H1 (cell line): ENCODE results near the gene ZNF575. TPM values are rescaled to one million over a fixed set of nuclear protein-coding genes. Genes with fewer than 3 reads are reported as not detected.
A peak's percentile ranks its signal among the peaks of the same experiment; 100 is the strongest.

ENCODE experiments used
- CTCF ChIA-PET: fragments of 300-600 bp; sonication (Branson Sonifier 250); formaldehyde crosslinking; loops from one replicate; lab custom pipeline; 2021; ENCODE audit not compliant: partially characterized antibody; lab: Charles Lee
- POLR2A ChIA-PET: fragments of 300-600 bp; sonication (Branson Sonifier 250); formaldehyde crosslinking; loops from one replicate; lab custom pipeline; 2021; ENCODE audit warnings: inconsistent platforms; ENCODE audit not compliant: partially characterized antibody; lab: Charles Lee
- DNase-seq, 2 experiments: peaks; one replicate each; pipeline versions ENCODE4 v3.0.0 to v3.0.0-alpha.2; 2010 to 2022; ENCODE audit warnings: low spot score in 2 of 2, low read depth in 1 of 2, mixed read lengths in 1 of 2
- FAIRE-seq: peaks from 2 replicates; lab custom pipeline; 2011; peaks lifted over from hg19 to GRCh38; lab: Jason Lieb, UNC
- H2AFZ ChIP-seq: 2 replicates; pipeline ENCODE4 v1.8.1; 2012; ENCODE audit warnings: low read length, inconsistent platforms
- H2AK5ac ChIP-seq: 2 replicates; pipeline ENCODE4 v1.6.1; 2013; ENCODE audit warnings: low read depth, low read length
- H2BK120ac ChIP-seq: replicated peaks from 2 replicates; pipeline ENCODE3; 2013; ENCODE audit warnings: low read depth, low read length, inconsistent platforms
- H2BK12ac ChIP-seq: 2 replicates; pipeline ENCODE4 v1.6.1; 2013; ENCODE audit warnings: low read depth, low read length
- H2BK15ac ChIP-seq: 2 replicates; pipeline ENCODE4 v1.6.1; 2013; ENCODE audit warnings: low read length
- H2BK20ac ChIP-seq: 2 replicates; pipeline ENCODE4 v1.6.1; 2013; ENCODE audit warnings: low read length
- H2BK5ac ChIP-seq: 2 replicates; pipeline ENCODE4 v1.6.1; 2013; ENCODE audit warnings: low read depth, low read length
- H3K14ac ChIP-seq: 2 replicates; pipeline ENCODE4 v1.6.1; 2013; ENCODE audit warnings: inconsistent platforms; ENCODE audit not compliant: insufficient read length
- H3K18ac ChIP-seq: 2 replicates; pipeline ENCODE4 v1.6.1; 2013; ENCODE audit warnings: low read length; ENCODE audit errors: extremely low read depth
- H3K23ac ChIP-seq: 2 replicates; pipeline ENCODE4 v1.6.1; 2013; ENCODE audit warnings: inconsistent platforms; ENCODE audit not compliant: insufficient read length
- H3K23me2 ChIP-seq: 2 replicates; pipeline ENCODE4 v1.6.1; 2013; ENCODE audit warnings: low read depth, low read length
- H3K27ac ChIP-seq: 2 replicates; pipeline ENCODE4 v1.6.1; 2011; ENCODE audit warnings: low read depth, low read length, inconsistent platforms
- H3K27me3 ChIP-seq, 4 experiments: replicated peaks in 1 of 4; 1 replicate in 1 of 4; 2 replicates in 3 of 4; pipeline versions ENCODE4 v1.6.1 to v1.8.1; 2011 to 2013; ENCODE audit warnings: low read length in 3 of 4, mild to moderate bottlenecking in 3 of 4, inconsistent platforms in 2 of 4, mixed read lengths in 2 of 4, moderate library complexity in 1 of 4; ENCODE audit not compliant: control insufficient read depth in 3 of 4, insufficient read depth in 3 of 4; ENCODE audit errors: extremely low read depth in 1 of 4
- H3K36me3 ChIP-seq, 4 experiments: 2 replicates each; pipeline versions ENCODE4 v1.6.1 to v1.8.1; 2011 to 2013; ENCODE audit warnings: mild to moderate bottlenecking in 4 of 4, low read length in 3 of 4, moderate library complexity in 2 of 4, control low read depth in 1 of 4, inconsistent platforms in 1 of 4; ENCODE audit not compliant: insufficient read depth in 4 of 4, control insufficient read depth in 2 of 4
- H3K4ac ChIP-seq: replicated peaks from 2 replicates; pipeline ENCODE3; 2013; ENCODE audit warnings: low read length, low read depth, mixed read lengths, inconsistent platforms; ENCODE audit not compliant: insufficient read length
- H3K4me1 ChIP-seq, 4 experiments: replicated peaks in 1 of 4; 1 replicate in 1 of 4; 2 replicates in 3 of 4; pipeline versions ENCODE4 v1.6.1 to v1.8.1; 2011 to 2013; ENCODE audit warnings: low read length in 3 of 4, inconsistent platforms in 2 of 4, mixed read lengths in 1 of 4; ENCODE audit not compliant: insufficient read depth in 4 of 4, control insufficient read depth in 3 of 4
- H3K4me2 ChIP-seq, 2 experiments: 2 replicates each; pipeline versions ENCODE4 v1.6.1 to v1.8.1; 2011 to 2013; ENCODE audit warnings: low read depth in 2 of 2, low read length in 2 of 2, control low read depth in 1 of 2, inconsistent platforms in 1 of 2, mild to moderate bottlenecking in 1 of 2; ENCODE audit not compliant: insufficient read depth in 1 of 2
- H3K4me3 ChIP-seq, 4 experiments: fragments of 200-600, 300-600 bp in 1 of 4; sonication (generic), shearing (Covaris generic), sonication (Bioruptor Twin) in 1 of 4; 2 replicates each; pipeline versions ENCODE4 v1.5.1 to v1.8.1; 2011 to 2016; ENCODE audit warnings: low read length in 4 of 4, low read depth in 3 of 4, control low read depth in 2 of 4, inconsistent platforms in 2 of 4, mild to moderate bottlenecking in 2 of 4, mixed read lengths in 1 of 4, moderate library complexity in 1 of 4; ENCODE audit not compliant: insufficient read depth in 2 of 4; ENCODE audit errors: extremely low read depth in 1 of 4
- H3K56ac ChIP-seq: replicated peaks from 2 replicates; pipeline ENCODE3; 2013; ENCODE audit warnings: low read depth, mild to moderate bottlenecking, mixed read lengths, low read length, inconsistent platforms; ENCODE audit not compliant: insufficient read length
- H3K79me1 ChIP-seq: 2 replicates; pipeline ENCODE4 v1.6.1; 2013; ENCODE audit warnings: low read depth, low read length, control low read depth
- H3K79me2 ChIP-seq, 2 experiments: 2 replicates each; pipeline versions ENCODE4 v1.6.1 to v1.8.1; 2012 to 2013; ENCODE audit warnings: low read length in 2 of 2, mild to moderate bottlenecking in 2 of 2, inconsistent platforms in 1 of 2; ENCODE audit not compliant: insufficient read depth in 2 of 2, control insufficient read depth in 1 of 2
- H3K9ac ChIP-seq, 4 experiments: replicated peaks in 1 of 4; 1 replicate in 1 of 4; 2 replicates in 3 of 4; pipeline versions ENCODE4 v1.6.1 to v1.8.1; 2011 to 2013; ENCODE audit warnings: low read depth in 3 of 4, low read length in 3 of 4, control low read depth in 2 of 4, mild to moderate bottlenecking in 2 of 4, moderate library complexity in 2 of 4, inconsistent platforms in 1 of 4; ENCODE audit errors: extremely low read depth in 1 of 4
- H3K9me3 ChIP-seq, 2 experiments: 2 replicates each; pipeline versions ENCODE4 v1.6.1 to v1.8.1; 2012 to 2013; ENCODE audit warnings: mild to moderate bottlenecking in 2 of 2, moderate library complexity in 2 of 2, control low read depth in 1 of 2, inconsistent platforms in 1 of 2, low read depth in 1 of 2, low read length in 1 of 2, mixed read lengths in 1 of 2; ENCODE audit not compliant: insufficient read depth in 2 of 2
- H4K20me1 ChIP-seq, 2 experiments: replicated peaks in 1 of 2; 2 replicates each; pipeline versions ENCODE3 to v1.8.1; 2011 to 2013; ENCODE audit warnings: inconsistent platforms in 2 of 2, low read length in 2 of 2, mild to moderate bottlenecking in 1 of 2; ENCODE audit not compliant: insufficient read depth in 2 of 2, control insufficient read depth in 1 of 2
- H4K5ac ChIP-seq: 2 replicates; pipeline ENCODE4 v1.6.1; 2013; ENCODE audit warnings: low read length, low read depth, mixed read lengths, inconsistent platforms; ENCODE audit not compliant: insufficient read length
- H4K8ac ChIP-seq: 2 replicates; pipeline ENCODE4 v1.8.0; 2013; ENCODE audit warnings: mild to moderate bottlenecking, moderate library complexity, low read length, inconsistent platforms; ENCODE audit not compliant: insufficient read depth; ENCODE audit errors: extremely low read depth
- H4K91ac ChIP-seq: replicated peaks from 2 replicates; pipeline ENCODE3; 2013; ENCODE audit warnings: low read length, mixed read lengths, inconsistent platforms; ENCODE audit not compliant: insufficient read length
- CREB1 ChIP-seq: IDR thresholded peaks from 2 replicates; pipeline ENCODE4 v1.6.1; 2012; ENCODE audit warnings: inconsistent platforms
- POU5F1 ChIP-seq: IDR thresholded peaks from 2 replicates; pipeline ENCODE4 v1.6.1; 2011; ENCODE audit warnings: low read depth, mild to moderate bottlenecking, low read length, moderate library complexity
- SIN3A ChIP-seq, 2 experiments: IDR thresholded peaks in 1 of 2; conservative IDR thresholded peaks in 1 of 2; 2 replicates each; pipeline ENCODE4 v1.6.1; 2011 to 2012; ENCODE audit warnings: low read length in 2 of 2, improper control_type of control experiment in 1 of 2, low read depth in 1 of 2, mild to moderate bottlenecking in 1 of 2
- TAF7 ChIP-seq: optimal IDR thresholded peaks from 2 replicates; pipeline ENCODE3; 2011; ENCODE audit warnings: low read depth, mild to moderate bottlenecking, inconsistent platforms, low read length, moderate library complexity, borderline replicate concordance
- TBP ChIP-seq: IDR thresholded peaks from 2 replicates; pipeline ENCODE4 v1.6.1; 2011; ENCODE audit warnings: low read depth, low read length, improper control_type of control experiment
- TCF12 ChIP-seq: IDR thresholded peaks from 2 replicates; pipeline ENCODE4 v1.6.1; 2011; ENCODE audit warnings: low read depth, mild to moderate bottlenecking, low read length
- WGBS, 2 experiments: shearing (Covaris generic) in 1 of 2; methylation state at CpG; one replicate each; pipeline versions ENCODE4 v1.1.6 to v1.1.7; 2013 to 2015; ENCODE audit warnings: low lambda C conversion rate in 2 of 2, mixed read lengths in 2 of 2, inconsistent platforms in 1 of 2, low coverage in 1 of 2, missing lambda C conversion rate in 1 of 2; ENCODE audit not compliant: insufficient replicate concordance in 2 of 2, insufficient coverage in 1 of 2, insufficient read length in 1 of 2; ENCODE audit errors: extremely low coverage in 1 of 2, missing lambda C conversion rate in 1 of 2; 5-methylcytosine and 5-hydroxymethylcytosine counted together
- polyA plus RNA-seq, 7 experiments: library from polyadenylated mRNA; depleted of rRNA in 3 of 7; stranded (reverse) in 5 of 7; unstranded in 2 of 7; fragments of >200 nt in 5 of 7; fragments of 200-250 nt in 2 of 7; gene quantifications; 1 replicate in 5 of 7; 2 replicates in 1 of 7; 4 replicates in 1 of 7; pipeline versions ENCODE4 v1.2.1 to v1.2.3, GENCODE V29; 2011 to 2013; ENCODE audit warnings: missing spikeins in 2 of 7, mixed read lengths in 2 of 7
- total RNA-seq: library from RNA; stranded (reverse); fragmentation: NEBNext Ultra II Directional; extraction: Animal tissue kit (Norgen Biotek cat#: 25700); gene quantifications from 2 replicates; pipeline ENCODE4 v1.2.1, GENCODE V29; 2021
- TF ChIP-seq, protein P1 (sequence below): IDR thresholded peaks from 2 replicates; pipeline ENCODE4 v1.6.1; 2012; ENCODE audit warnings: inconsistent platforms

Gene ZNF575
- total and polyA plus RNA-seq, 2 of the 8 experiments (the other 6 are each of a cell fraction or from before 2014, with no cell fraction given), result 0.05 TPM; not detected in 1

DNA sequence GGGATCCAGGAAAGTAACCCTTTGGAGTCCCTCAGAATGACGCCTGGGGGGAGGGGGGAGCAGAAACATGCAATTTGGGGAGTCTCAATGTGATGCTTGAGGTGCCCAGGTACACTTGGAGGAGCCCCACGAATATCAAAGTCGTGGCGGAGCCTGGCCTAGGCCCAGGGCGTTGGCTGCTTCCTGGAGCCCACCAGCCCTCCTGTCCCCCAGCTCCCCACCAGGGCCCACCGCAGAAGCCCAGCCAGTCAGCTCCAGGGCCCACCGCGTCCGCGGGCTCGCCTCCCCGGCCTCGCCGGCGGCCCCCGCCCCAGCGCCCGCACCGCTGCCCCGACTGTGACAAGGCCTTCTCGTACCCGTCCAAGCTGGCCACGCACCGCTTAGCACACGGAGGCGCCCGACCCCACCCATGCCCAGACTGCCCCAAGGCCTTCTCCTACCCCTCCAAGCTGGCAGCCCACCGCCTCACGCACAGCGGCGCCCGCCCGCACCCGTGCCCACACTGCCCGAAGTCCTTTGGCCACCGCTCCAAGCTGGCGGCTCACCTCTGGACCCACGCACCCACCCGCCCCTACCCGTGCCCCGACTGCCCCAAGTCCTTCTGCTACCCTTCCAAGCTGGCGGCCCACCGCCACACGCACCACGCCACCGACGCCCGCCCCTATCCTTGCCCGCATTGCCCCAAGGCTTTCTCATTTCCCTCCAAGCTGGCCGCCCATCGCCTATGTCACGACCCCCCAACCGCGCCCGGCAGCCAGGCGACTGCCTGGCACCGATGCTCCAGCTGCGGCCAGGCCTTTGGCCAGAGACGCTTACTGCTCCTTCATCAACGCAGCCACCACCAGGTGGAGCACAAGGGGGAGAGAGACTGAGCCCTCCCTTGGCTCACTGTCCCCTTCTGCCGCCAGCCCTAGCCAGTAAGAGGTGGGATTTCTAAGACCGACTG, 2.1 kb downstream of the ZNF575 start:
- POLR2A ChIA-PET, result interaction anchor here (1.1 to 3.4 kb wide), 7 partner anchors 10 to 99 kb away, joined by 3 to 13 read pairs (median 5); partner anchors contain the start of genes IRGQ, XRCC1 and ZNF576
- H3K56ac ChIP-seq, result no peak overlapping the region
- H3K14ac ChIP-seq, result no peak overlapping the region
- H3K4me2 ChIP-seq, result peak overlapping the region; percentile 79 to 97; a peak in 2 of 4 replicates
- peaks cover 0 to 14% (median 4%) of the 10 kb centered on the region in 4 experiments; a peak in 6 of 7 replicates for H3K4me1 ChIP-seq
- no peaks in the 10 kb centered on the region for H3K27me3 ChIP-seq
- no peak overlapping the region for H3K9ac ChIP-seq
- no peaks in the 10 kb centered on the region for H4K20me1 ChIP-seq
- no peak overlapping the region for H3K4ac ChIP-seq
- CTCF ChIA-PET, result interaction anchor here (0.6 to 6.9 kb wide), 23 partner anchors 10 to 1402 kb away, joined by 3 to 122 read pairs (median 4); partner anchors contain the start of genes IRGQ, XRCC1 and ZNF576
- H3K79me1 ChIP-seq, result no peaks in the 10 kb centered on the region
- no peak overlapping the region for H2BK15ac ChIP-seq
- H2BK5ac ChIP-seq, result 0 out of 2 replicates have a peak overlapping the region, but pooled peaks have one; percentile 44
- DNase-seq, result peak; percentile 76 to 89
- H4K91ac ChIP-seq, result no peak overlapping the region
- no peak overlapping the region for H2BK12ac ChIP-seq
- H2AFZ ChIP-seq, result no peak overlapping the region
- 63% methylated on average over 29 of the region's 62 CpGs; no CpG with 5 or more reads in 1 of the 2 experiments for WGBS, 2 experiments
- H3K18ac ChIP-seq, result no peak overlapping the region
- H3K27ac ChIP-seq, result no peak overlapping the region
- no peaks in the 10 kb centered on the region for H3K79me2 ChIP-seq
- H3K4me3 ChIP-seq, result peak overlapping the region in 1 of 4 experiments; percentile 70; a peak in 1 of 8 replicates
- no peak overlapping the region for H2AK5ac ChIP-seq
- H3K36me3 ChIP-seq, result peaks cover 0 to 23% (median 12%) of the 10 kb centered on the region in 4 experiments; a peak in 6 of 8 replicates
- no peak overlapping the region for H4K5ac ChIP-seq
- H3K9me3 ChIP-seq, result peaks cover 0 to 7% of the 10 kb centered on the region in 2 experiments; a peak in 1 of 4 replicates
- H3K23me2 ChIP-seq, result peaks cover 15% of the 10 kb centered on the region
- no peak overlapping the region; the same call in 1 of the 2 replicates for H4K8ac ChIP-seq
- peak; percentile 13 for FAIRE-seq
- H2BK120ac ChIP-seq, result no peak overlapping the region
- no peak overlapping the region for H2BK20ac ChIP-seq
- H3K23ac ChIP-seq, result no peak overlapping the region
- TF ChIP-seq SIN3A (conservative IDR thresholded peaks at IDR 0.05 in 1 of 2, IDR thresholded peaks at IDR 0.05 in 1 of 2; ENCODE audit: low read depth in 1 of 2, low read length in 2 of 2) (0 out of 4 replicates have a peak, but pooled peaks of 1 of the 2 experiments have one; percentile 32), TBP (0 out of 2 replicates have a peak, but pooled peaks have one; percentile 31), POU5F1 (no peak), CREB1 (no peak), TAF7 (no peak), TCF12 (no peak)
- TF ChIP-seq, protein P1, sequence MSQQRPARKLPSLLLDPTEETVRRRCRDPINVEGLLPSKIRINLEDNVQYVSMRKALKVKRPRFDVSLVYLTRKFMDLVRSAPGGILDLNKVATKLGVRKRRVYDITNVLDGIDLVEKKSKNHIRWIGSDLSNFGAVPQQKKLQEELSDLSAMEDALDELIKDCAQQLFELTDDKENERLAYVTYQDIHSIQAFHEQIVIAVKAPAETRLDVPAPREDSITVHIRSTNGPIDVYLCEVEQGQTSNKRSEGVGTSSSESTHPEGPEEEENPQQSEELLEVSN, result no peak
